OCI-LY7 (cell line): Measurements from ENCODE around the gene IFT27. TPM values are rescaled to one million over a fixed set of nuclear protein-coding genes. Genes with fewer than 3 reads are reported as not detected.

Experiments used
- BruUV-seq: library from RNA; stranded (reverse); fragments of 400-500 nt; replicated peaks from 2 replicates; lab custom pipeline; 2021; lab: Mats Ljungman, UMichigan
- CTCF ChIA-PET: fragments of 300-600 bp; sonication (Branson Sonifier 250); formaldehyde crosslinking; loops from one replicate; lab custom pipeline; 2022; ENCODE audit warnings: antibody characterized with exemption; ENCODE audit not compliant: unreplicated experiment; lab: Charles Lee
- POLR2A ChIA-PET: fragments of 300-600 bp; sonication (Branson Sonifier 250); formaldehyde crosslinking; loops from one replicate; lab custom pipeline; 2022; ENCODE audit warnings: antibody characterized with exemption; lab: Charles Lee
- DNase-seq: peaks from one replicate; pipeline ENCODE4 v3.0.0-alpha.2; 2015; ENCODE audit warnings: low spot score
- H2AFZ ChIP-seq: fragments of 200-600 bp; sonication (generic), shearing (Covaris generic); 2 replicates; pipeline ENCODE4 v1.6.1; 2014; ENCODE audit warnings: mild to moderate bottlenecking, antibody characterized with exemption, low read length, moderate library complexity
- H3K27ac ChIP-seq: fragments of 200-600 bp; sonication (generic); 2 replicates; pipeline ENCODE4 v1.5.1; 2014; ENCODE audit warnings: mixed run types, low read depth, mild to moderate bottlenecking, moderate library complexity, low read length, inconsistent platforms; ENCODE audit not compliant: poor library complexity, severe bottlenecking
- H3K36me3 ChIP-seq: fragments of 200-600 bp; sonication (generic); 2 replicates; pipeline ENCODE4 v1.6.1; 2014; ENCODE audit warnings: mild to moderate bottlenecking, antibody characterized with exemption, low read length, moderate library complexity, mixed read lengths; ENCODE audit not compliant: insufficient read depth
- H3K4me1 ChIP-seq: fragments of 200-600 bp; sonication (generic); 2 replicates; pipeline ENCODE4 v1.5.1; 2014; ENCODE audit warnings: mild to moderate bottlenecking, low read length; ENCODE audit not compliant: insufficient read depth, poor library complexity, severe bottlenecking
- H3K4me2 ChIP-seq: fragments of 200-600 bp; sonication (generic); 2 replicates; pipeline ENCODE4 v1.6.1; 2014; ENCODE audit warnings: mild to moderate bottlenecking, low read length
- H3K4me3 ChIP-seq: fragments of 200-600 bp; sonication (generic); 2 replicates; pipeline ENCODE4 v1.5.1; 2014; ENCODE audit warnings: mild to moderate bottlenecking, low read depth, low read length; ENCODE audit not compliant: poor library complexity, severe bottlenecking
- H3K79me2 ChIP-seq: fragments of 200-600 bp; sonication (generic); 2 replicates; pipeline ENCODE4 v1.6.1; 2016; ENCODE audit warnings: low read depth, mild to moderate bottlenecking, low read length, moderate library complexity, mixed read lengths; ENCODE audit not compliant: insufficient read depth
- H3K9me2 ChIP-seq: fragments of 200-600 bp; sonication (generic); 2 replicates; pipeline ENCODE4 v1.6.1; 2016; ENCODE audit warnings: mild to moderate bottlenecking, low read length, mixed read lengths; ENCODE audit not compliant: insufficient read depth
- H3K9me3 ChIP-seq: fragments of 200-600 bp; sonication (generic); 2 replicates; pipeline ENCODE4 v1.6.1; 2014; ENCODE audit warnings: mild to moderate bottlenecking, mixed run types, low read length, mixed read lengths
- H4K20me1 ChIP-seq: fragments of 200-600 bp; sonication (generic); 2 replicates; pipeline ENCODE4 v1.6.1; 2014; ENCODE audit warnings: mild to moderate bottlenecking, antibody characterized with exemption, low read length, moderate library complexity, mixed read lengths; ENCODE audit not compliant: insufficient read depth
- CTCF ChIP-seq: fragments of 200-600 bp; sonication (generic); conservative IDR thresholded peaks from 2 replicates; pipeline ENCODE4 v1.5.1; 2014; ENCODE audit warnings: mild to moderate bottlenecking, antibody characterized with exemption, low read length, moderate library complexity, mixed read lengths
- EZH2phosphoT487 ChIP-seq: fragments of 200-600 bp; sonication (generic); IDR thresholded peaks from 2 replicates; pipeline ENCODE4 v1.6.1; 2018; ENCODE audit warnings: low read depth, borderline replicate concordance, mild to moderate bottlenecking, mixed run types, antibody characterized with exemption, low read length, moderate library complexity, mixed read lengths
- intact Hi-C: fragments of 100-400 bp; cut with micrococcal nuclease; formaldehyde crosslinking; loops from one replicate; pipeline ENCODE4 v1.10.0; 2022; ENCODE audit not compliant: unreplicated experiment
- total RNA-seq, 2 experiments: library from RNA; depleted of rRNA in 1 of 2; stranded (reverse); fragments of >200 nt in 1 of 2; shearing (Covaris generic) in 1 of 2; gene quantifications; 2 replicates each; pipeline ENCODE4 v1.2.3, GENCODE V29; 2014 to 2022

The IFT27 gene
- total RNA-seq, 2 experiments from 2014 or later: 18.3 to 50.0 TPM

- intact Hi-C loops: no loop called here
- no TSS peak for BruUV-seq
- Histone ChIP-seq H3K79me2 (no peaks in the 10 kb centered on the region), H3K4me1 (no peaks in the 10 kb centered on the region), H3K36me3 (no peaks in the 10 kb centered on the region), H2AFZ (no peak overlapping the region), H3K9me3 (peaks cover 7% of the 10 kb centered on the region; the same call in 1 of the 2 replicates), H3K4me3 (no peak overlapping the region), H3K9me2 (no peaks in the 10 kb centered on the region), H3K27ac (no peak overlapping the region), H4K20me1 (no peaks in the 10 kb centered on the region), H3K4me2 (no peak overlapping the region)
- CTCF ChIA-PET: no interaction called here
- DNase-seq: no peak
- POLR2A ChIA-PET: no interaction called here
- no peak for TF ChIP-seq EZH2phosphoT487
- no peak for TF ChIP-seq CTCF
These were observed 30.5 kb downstream of the IFT27 start for GRCh38 chr22:36745301-36745995.

DNA sequence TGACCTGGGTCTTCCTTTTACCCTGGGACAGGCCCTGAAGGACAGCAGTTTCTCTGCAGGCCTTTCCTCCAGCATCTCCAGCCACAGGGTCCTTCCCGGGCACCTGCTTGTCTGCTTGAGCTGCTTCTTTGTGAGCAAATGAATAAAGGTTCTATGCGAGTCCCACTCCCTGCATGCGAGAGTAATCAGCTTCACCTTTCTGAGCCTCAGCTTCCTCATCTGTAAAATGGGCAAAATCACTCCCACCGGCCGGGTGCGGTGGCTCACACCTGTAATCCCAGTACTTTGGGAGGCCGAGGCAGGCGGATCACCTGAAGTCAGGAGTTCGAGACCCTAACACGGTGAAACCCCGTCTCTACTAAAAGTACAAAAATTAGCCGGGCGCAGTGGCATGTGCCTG is 31.1 kb downstream of the IFT27 start:
- CTCF ChIA-PET: interaction anchor here (0.6 kb wide), 1 partner anchor 16 kb away, joined by 3 read pairs; no protein-coding TSS in a partner anchor
- Histone ChIP-seq H4K20me1 (no peaks in the 10 kb centered on the region), H3K4me3 (no peak overlapping the region), H3K36me3 (no peaks in the 10 kb centered on the region), H2AFZ (no peak overlapping the region), H3K4me1 (no peaks in the 10 kb centered on the region), H3K79me2 (no peaks in the 10 kb centered on the region), H3K9me2 (no peaks in the 10 kb centered on the region), H3K4me2 (no peak overlapping the region), H3K27ac (no peak overlapping the region), H3K9me3 (peaks cover 7% of the 10 kb centered on the region; the same call in 1 of the 2 replicates)
- no TSS peak for BruUV-seq
- no peak for DNase-seq
- intact Hi-C loops: no loop called here
- POLR2A ChIA-PET: no interaction called here
- TF ChIP-seq CTCF: no peak
- no peak for TF ChIP-seq EZH2phosphoT487

- TF ChIP-seq EZH2phosphoT487: no peak
- no peak for TF ChIP-seq CTCF
- Histone ChIP-seq H3K9me2 (no peaks in the 10 kb centered on the region), H3K9me3 (peaks cover 7% of the 10 kb centered on the region; the same call in 1 of the 2 replicates), H3K4me1 (no peaks in the 10 kb centered on the region), H3K4me3 (no peak overlapping the region), H2AFZ (no peak overlapping the region), H3K27ac (no peak overlapping the region), H3K4me2 (no peak overlapping the region), H4K20me1 (no peaks in the 10 kb centered on the region), H3K79me2 (no peaks in the 10 kb centered on the region), H3K36me3 (no peaks in the 10 kb centered on the region)
- ChIA-PET CTCF (interaction anchor here (0.6 kb wide), 1 partner anchor 16 kb away, joined by 3 read pairs; no protein-coding TSS in a partner anchor), POLR2A (no interaction called here)
- DNase-seq: no peak
- no TSS peak for BruUV-seq
- intact Hi-C loops: no loop called here
These were observed 31.5 kb downstream of the IFT27 start for GRCh38 chr22:36744413-36744765.
